Measurements from ENCODE around the gene TOE1. TPM values are rescaled to one million over a fixed set of nuclear protein-coding genes. Genes with fewer than 3 reads are reported as not detected.

The TOE1 gene
- total and polyA plus RNA-seq, 9 of the 15 experiments (the other 6 are each of a cell fraction or from before 2014, with no cell fraction given), result 32.1 to 85.7 (median 38.0) TPM

GRCh38 chr1:45314266-45314665 is 25.7 kb upstream of the TOE1 start:
- H3K4me3 ChIP-seq, result no peak overlapping the region
- H3K4me1 ChIP-seq (replicated peaks in 1 of 2; ENCODE audit: control insufficient read depth in 2 of 2, insufficient read depth in 2 of 2, low read length in 2 of 2), result no peaks in the 10 kb centered on the region
- H3K27ac ChIP-seq (ENCODE audit: extremely low read depth, low read depth, low read length), result no peak overlapping the region
- H3K4me2 ChIP-seq (ENCODE audit: insufficient read depth, low read length), result no peak overlapping the region
- CTCF ChIA-PET (ENCODE audit: low intra/inter-chr PET ratio), result no interaction called here
- no peaks in the 10 kb centered on the region for H3K36me3 ChIP-seq (ENCODE audit: control insufficient read depth, insufficient read depth, low read length)
- in situ Hi-C loops (cut with MboI), result no loop called here
- BruUV-seq (replicated peaks), result no TSS peak
- POLR2A ChIA-PET, result interaction anchor here (0.7 to 1.9 kb wide), 4 partner anchors 11 to 302 kb away, joined by 3 to 8 read pairs (median 6); no protein-coding TSS in a partner anchor
- H3K79me2 ChIP-seq (ENCODE audit: control insufficient read depth, insufficient read depth, low read length), result no peaks in the 10 kb centered on the region
- FAIRE-seq (no peak), DNase-seq (ENCODE audit: extremely low read depth in 1 of 4, low spot score in 3 of 4) (no peak), ATAC-seq (no peak)
- no peaks in the 10 kb centered on the region for H3K9me3 ChIP-seq (replicated peaks; ENCODE audit: control insufficient read depth, insufficient read depth, low read depth, low read length)
- H2AFZ ChIP-seq (ENCODE audit: low read depth, low read length), result peak overlapping the region; percentile 2; the same call in 1 of the 2 replicates
- no peaks in the 10 kb centered on the region for H3K9me1 ChIP-seq (ENCODE audit: control insufficient read depth, insufficient read depth, low read length)
- no peaks in the 10 kb centered on the region for H3K27me3 ChIP-seq (ENCODE audit: control insufficient read depth in 2 of 2, insufficient read depth in 2 of 2, low read length in 2 of 2)
- intact Hi-C loops (cut with micrococcal nuclease), result no loop called here
- TF ChIP-seq SMARCB1 (IDR thresholded peaks at IDR 0.05; ENCODE audit: insufficient read length, low read depth), result no peak
- no peak for TF ChIP-seq EP400 (IDR thresholded peaks at IDR 0.05)
- TF ChIP-seq ZNF696 (CRISPR knock-in tag; conservative IDR thresholded peaks at IDR 0.05), result no peak
- TF ChIP-seq KAT7 (CRISPR knock-in tag; IDR thresholded peaks at IDR 0.05; ENCODE audit: borderline replicate concordance), result no peak
- no peak for TF ChIP-seq L3MBTL2 (IDR thresholded peaks at IDR 0.05)
- no peak for TF ChIP-seq XRCC3 (IDR thresholded peaks at IDR 0.05)
- 0 out of 2 replicates have a peak, but pooled peaks have one; percentile 15 for TF ChIP-seq MAFG (tag; conservative IDR thresholded peaks at IDR 0.05)
- no peak for TF ChIP-seq GATA2 (CRISPR knock-in tag; IDR thresholded peaks at IDR 0.05)
- TF ChIP-seq POLR2AphosphoS5 (IDR thresholded peaks at IDR 0.05; ENCODE audit: control insufficient read depth, insufficient read depth, low read depth, low read length), result no peak
- TF ChIP-seq ZNF316 (IDR thresholded peaks at IDR 0.05), result peak; percentile 87
- no peak for TF ChIP-seq MCM5 (IDR thresholded peaks at IDR 0.05; ENCODE audit: low read depth)
- TF ChIP-seq MAFF (IDR thresholded peaks at IDR 0.05; ENCODE audit: low read length), result peak; percentile 17; the same call in 1 of the 2 replicates
- no peak for TF ChIP-seq CCNT2 (IDR thresholded peaks at IDR 0.05; ENCODE audit: borderline replicate concordance, extremely low read depth, insufficient read length, low read depth, low read length)
- no peak for TF ChIP-seq BRD9 (IDR thresholded peaks at IDR 0.05; ENCODE audit: low read depth, partially characterized antibody)
- peak; percentile 50 for TF ChIP-seq C11orf30 (IDR thresholded peaks at IDR 0.05; ENCODE audit: low read depth)
- TF ChIP-seq NR2F6 (CRISPR knock-in tag; IDR thresholded peaks at IDR 0.05), result no peak
- TF ChIP-seq TAF9B (IDR thresholded peaks at IDR 0.05; ENCODE audit: partially characterized antibody), result no peak
- no peak for TF ChIP-seq MYBL2 (IDR thresholded peaks at IDR 0.05; ENCODE audit: low read depth)
- no peak for TF ChIP-seq MYBL2 (CRISPR knock-in tag; IDR thresholded peaks at IDR 0.05; ENCODE audit: borderline replicate concordance)
- TF ChIP-seq ZMIZ1 (IDR thresholded peaks at IDR 0.05; ENCODE audit: low read depth in 2 of 2, low read length in 2 of 2), result no peak
- 43% methylated on average over 3 of the region's 3 CpGs for WGBS (ENCODE audit: insufficient coverage, low coverage, missing lambda C conversion rate)
- no peak overlapping the region for H3K9ac ChIP-seq (ENCODE audit: insufficient read depth in 1 of 2, low read depth in 2 of 2, low read length in 2 of 2)
- no peaks in the 10 kb centered on the region for H4K20me1 ChIP-seq (replicated peaks; ENCODE audit: control insufficient read depth, insufficient read depth, low read length)

Data from K562 (cell line).